ENCODE measurements around the gene AP1B1. TPM values are rescaled to one million over a fixed set of nuclear protein-coding genes. Genes with fewer than 3 reads are reported as not detected.

AP1B1 gene
- polyA plus RNA-seq, 1 donor from 2014 or later = 43.8 TPM

- H3K4me3 ChIP-seq (ENCODE audit: low read length) = no peak overlapping the region
- H4K20me1 ChIP-seq (ENCODE audit: insufficient read depth) = no peaks in the 10 kb centered on the region
- no peaks in the 10 kb centered on the region for H3K9me2 ChIP-seq (ENCODE audit: insufficient read depth, low read length)
- no peaks in the 10 kb centered on the region for H3F3A ChIP-seq (ENCODE audit: insufficient read depth, low read length, poor library complexity, severe bottlenecking)
- no peak for TF ChIP-seq EZH2 (IDR thresholded peaks at IDR 0.05; ENCODE audit: borderline replicate concordance, insufficient read depth, low read length, poor library complexity, severe bottlenecking)
- no peak for TF ChIP-seq REST (IDR thresholded peaks at IDR 0.05; ENCODE audit: borderline replicate concordance)
- TF ChIP-seq POLR2AphosphoS5 (IDR thresholded peaks at IDR 0.05) = no peak
- no peak for TF ChIP-seq EP300 (conservative IDR thresholded peaks at IDR 0.05; ENCODE audit: poor library complexity, severe bottlenecking)
- no peaks in the 10 kb centered on the region for H3K9me3 ChIP-seq (ENCODE audit: low read length)
- H3K36me3 ChIP-seq (ENCODE audit: insufficient read depth, low read length) = no peaks in the 10 kb centered on the region
- no peaks in the 10 kb centered on the region for H3K27me3 ChIP-seq (ENCODE audit: insufficient read depth, low read depth, low read length)
- no peaks in the 10 kb centered on the region for H3K79me2 ChIP-seq (replicated peaks; ENCODE audit: insufficient read depth, low read length)
- H3K27ac ChIP-seq (ENCODE audit: low read length) = no peak overlapping the region
- H2AFZ ChIP-seq (ENCODE audit: low read depth, low read length) = no peak overlapping the region
- no peak overlapping the region for H3K9ac ChIP-seq (ENCODE audit: low read length)
- no peak overlapping the region for H3K4me2 ChIP-seq (ENCODE audit: low read length)
Observed at GRCh38 chr22:29337631-29338284, 50.6 kb downstream of the AP1B1 start.

GRCh38 chr22:29336751-29337490 lies 51.4 kb downstream of the AP1B1 start:
- Histone ChIP-seq H3K27me3 (ENCODE audit: insufficient read depth, low read depth, low read length) (no peaks in the 10 kb centered on the region), H3K79me2 (replicated peaks; ENCODE audit: insufficient read depth, low read length) (no peaks in the 10 kb centered on the region), H3K9me2 (ENCODE audit: insufficient read depth, low read length) (no peaks in the 10 kb centered on the region), H3K9ac (ENCODE audit: low read length) (no peak overlapping the region), H3K27ac (ENCODE audit: low read length) (no peak overlapping the region), H3F3A (ENCODE audit: insufficient read depth, low read length, poor library complexity, severe bottlenecking) (no peaks in the 10 kb centered on the region), H3K4me2 (ENCODE audit: low read length) (no peak overlapping the region), H4K20me1 (ENCODE audit: insufficient read depth) (no peaks in the 10 kb centered on the region), H3K36me3 (ENCODE audit: insufficient read depth, low read length) (no peaks in the 10 kb centered on the region), H3K4me3 (ENCODE audit: low read length) (no peak overlapping the region), H3K9me3 (ENCODE audit: low read length) (no peaks in the 10 kb centered on the region), H2AFZ (ENCODE audit: low read depth, low read length) (no peak overlapping the region)
- TF ChIP-seq EP300 (conservative IDR thresholded peaks at IDR 0.05; ENCODE audit: poor library complexity, severe bottlenecking) = no peak
- TF ChIP-seq TAF1 (IDR thresholded peaks at IDR 0.05; ENCODE audit: low read depth) = no peak
- no peak for TF ChIP-seq POLR2AphosphoS5 (IDR thresholded peaks at IDR 0.05)
- TF ChIP-seq SMC3 (conservative IDR thresholded peaks at IDR 0.05; ENCODE audit: poor library complexity) = no peak
- TF ChIP-seq MXI1 (conservative IDR thresholded peaks at IDR 0.05; ENCODE audit: poor library complexity, severe bottlenecking) = no peak
- no peak for TF ChIP-seq RAD21 (conservative IDR thresholded peaks at IDR 0.05)
- TF ChIP-seq REST (IDR thresholded peaks at IDR 0.05; ENCODE audit: borderline replicate concordance) = no peak
- no peak for TF ChIP-seq EZH2 (IDR thresholded peaks at IDR 0.05; ENCODE audit: borderline replicate concordance, insufficient read depth, low read length, poor library complexity, severe bottlenecking)
- no peak for TF ChIP-seq CTCF (IDR thresholded peaks at IDR 0.05; ENCODE audit: poor library complexity, severe bottlenecking)
